ENCODE data around the gene FAM53B.

The FAM53B gene

GRCh38 chr10:124703372-124703771 lies 40.8 kb downstream of the FAM53B start:
- WGBS, 2 experiments = 95 to 97% methylated on average over 7 of the region's 7 CpGs
- Histone ChIP-seq H3K27ac (ENCODE audit: insufficient read depth, low read depth, low read length, poor library complexity, severe bottlenecking) (no peak overlapping the region), H3K36me3 (ENCODE audit: control insufficient read depth, insufficient read depth, low read length) (peaks cover 3% of the 10 kb centered on the region), H3K27me3 (ENCODE audit: control insufficient read depth, insufficient read depth, low read length, poor library complexity, severe bottlenecking) (no peaks in the 10 kb centered on the region), H3K4me3 (ENCODE audit: insufficient read depth, low read depth, low read length) (no peak overlapping the region), H3K9me3 (ENCODE audit: control insufficient read depth, low read length) (no peaks in the 10 kb centered on the region), H3K4me1 (ENCODE audit: control insufficient read depth, insufficient read depth, low read length) (peaks cover 8% of the 10 kb centered on the region)

- H3K27ac ChIP-seq (ENCODE audit: insufficient read depth, low read depth, low read length, poor library complexity, severe bottlenecking) = no peak overlapping the region
- H3K36me3 ChIP-seq (ENCODE audit: control insufficient read depth, insufficient read depth, low read length) = peaks cover 3% of the 10 kb centered on the region
- H3K9me3 ChIP-seq (ENCODE audit: control insufficient read depth, low read length) = no peaks in the 10 kb centered on the region
- peaks cover 3% of the 10 kb centered on the region for H3K4me1 ChIP-seq (ENCODE audit: control insufficient read depth, insufficient read depth, low read length)
- 95 to 98% methylated on average over 13 of the region's 13 CpGs for WGBS, 2 experiments
- H3K4me3 ChIP-seq (ENCODE audit: insufficient read depth, low read depth, low read length) = no peak overlapping the region
- H3K27me3 ChIP-seq (ENCODE audit: control insufficient read depth, insufficient read depth, low read length, poor library complexity, severe bottlenecking) = no peaks in the 10 kb centered on the region
Observed at GRCh38 chr10:124701881-124702656, 42.1 kb downstream of the FAM53B start.

GRCh38 chr10:124701435-124701834 lies 42.7 kb downstream of the FAM53B start:
- Histone ChIP-seq H3K27me3 (ENCODE audit: control insufficient read depth, insufficient read depth, low read length, poor library complexity, severe bottlenecking) (no peaks in the 10 kb centered on the region), H3K4me1 (ENCODE audit: control insufficient read depth, insufficient read depth, low read length) (no peaks in the 10 kb centered on the region)

GRCh38 chr10:124701038-124701365 lies 43.2 kb downstream of the FAM53B start:
- Histone ChIP-seq H3K4me1 (ENCODE audit: control insufficient read depth, insufficient read depth, low read length) (no peaks in the 10 kb centered on the region), H3K36me3 (ENCODE audit: control insufficient read depth, insufficient read depth, low read length) (peaks cover under 1% of the 10 kb centered on the region), H3K27me3 (ENCODE audit: control insufficient read depth, insufficient read depth, low read length, poor library complexity, severe bottlenecking) (no peaks in the 10 kb centered on the region), H3K27ac (ENCODE audit: insufficient read depth, low read depth, low read length, poor library complexity, severe bottlenecking) (no peak overlapping the region), H3K4me3 (ENCODE audit: insufficient read depth, low read depth, low read length) (no peak overlapping the region), H3K9me3 (ENCODE audit: control insufficient read depth, low read length) (no peaks in the 10 kb centered on the region)
- 97 to 98% methylated on average over 1 of the region's 1 CpG for WGBS, 2 experiments

More at GRCh38 chr10:124701435-124701834, 42.7 kb downstream of the FAM53B start:
- Histone ChIP-seq H3K27ac (ENCODE audit: insufficient read depth, low read depth, low read length, poor library complexity, severe bottlenecking) (no peak overlapping the region), H3K9me3 (ENCODE audit: control insufficient read depth, low read length) (no peaks in the 10 kb centered on the region), H3K36me3 (ENCODE audit: control insufficient read depth, insufficient read depth, low read length) (peaks cover 3% of the 10 kb centered on the region), H3K4me3 (ENCODE audit: insufficient read depth, low read depth, low read length) (no peak overlapping the region)
- WGBS, 2 experiments = 90 to 92% methylated on average over 6 of the region's 6 CpGs

- Histone ChIP-seq H3K4me1 (ENCODE audit: control insufficient read depth, insufficient read depth, low read length) (no peaks in the 10 kb centered on the region), H3K36me3 (ENCODE audit: control insufficient read depth, insufficient read depth, low read length) (no peaks in the 10 kb centered on the region), H3K27me3 (ENCODE audit: control insufficient read depth, insufficient read depth, low read length, poor library complexity, severe bottlenecking) (no peaks in the 10 kb centered on the region), H3K4me3 (ENCODE audit: insufficient read depth, low read depth, low read length) (no peak overlapping the region), H3K27ac (ENCODE audit: insufficient read depth, low read depth, low read length, poor library complexity, severe bottlenecking) (no peak overlapping the region), H3K9me3 (ENCODE audit: control insufficient read depth, low read length) (no peaks in the 10 kb centered on the region)
- 93 to 95% methylated on average over 26 of the region's 26 CpGs for WGBS, 2 experiments
Observed at GRCh38 chr10:124700293-124701037, 43.7 kb downstream of the FAM53B start.

- Histone ChIP-seq H3K9me3 (ENCODE audit: control insufficient read depth, low read length) (no peaks in the 10 kb centered on the region), H3K4me1 (ENCODE audit: control insufficient read depth, insufficient read depth, low read length) (no peaks in the 10 kb centered on the region), H3K27ac (ENCODE audit: insufficient read depth, low read depth, low read length, poor library complexity, severe bottlenecking) (no peak overlapping the region), H3K36me3 (ENCODE audit: control insufficient read depth, insufficient read depth, low read length) (no peaks in the 10 kb centered on the region), H3K4me3 (ENCODE audit: insufficient read depth, low read depth, low read length) (no peak overlapping the region), H3K27me3 (ENCODE audit: control insufficient read depth, insufficient read depth, low read length, poor library complexity, severe bottlenecking) (no peaks in the 10 kb centered on the region)
- 94 to 96% methylated on average over 18 of the region's 18 CpGs for WGBS, 2 experiments
Observed at GRCh38 chr10:124699471-124700292, 44.5 kb downstream of the FAM53B start.

- Histone ChIP-seq H3K4me1 (ENCODE audit: control insufficient read depth, insufficient read depth, low read length) (peaks cover under 1% of the 10 kb centered on the region), H3K9me3 (ENCODE audit: control insufficient read depth, low read length) (no peaks in the 10 kb centered on the region), H3K27ac (ENCODE audit: insufficient read depth, low read depth, low read length, poor library complexity, severe bottlenecking) (no peak overlapping the region), H3K27me3 (ENCODE audit: control insufficient read depth, insufficient read depth, low read length, poor library complexity, severe bottlenecking) (no peaks in the 10 kb centered on the region), H3K4me3 (ENCODE audit: insufficient read depth, low read depth, low read length) (no peak overlapping the region), H3K36me3 (ENCODE audit: control insufficient read depth, insufficient read depth, low read length) (no peaks in the 10 kb centered on the region)
- 94 to 96% methylated on average over 18 of the region's 18 CpGs for WGBS, 2 experiments
Observed at GRCh38 chr10:124698545-124699469, 45.4 kb downstream of the FAM53B start.

GRCh38 chr10:124697837-124698544 lies 46.2 kb downstream of the FAM53B start:
- Histone ChIP-seq H3K27me3 (ENCODE audit: control insufficient read depth, insufficient read depth, low read length, poor library complexity, severe bottlenecking) (no peaks in the 10 kb centered on the region), H3K36me3 (ENCODE audit: control insufficient read depth, insufficient read depth, low read length) (no peaks in the 10 kb centered on the region), H3K4me1 (ENCODE audit: control insufficient read depth, insufficient read depth, low read length) (peaks cover 8% of the 10 kb centered on the region), H3K4me3 (ENCODE audit: insufficient read depth, low read depth, low read length) (no peak overlapping the region), H3K27ac (ENCODE audit: insufficient read depth, low read depth, low read length, poor library complexity, severe bottlenecking) (no peak overlapping the region), H3K9me3 (ENCODE audit: control insufficient read depth, low read length) (no peaks in the 10 kb centered on the region)
- WGBS, 2 experiments = 92% methylated on average over 13 of the region's 13 CpGs

GRCh38 chr10:124697443-124697836 lies 46.7 kb downstream of the FAM53B start:
- no peak overlapping the region for H3K27ac ChIP-seq (ENCODE audit: insufficient read depth, low read depth, low read length, poor library complexity, severe bottlenecking)
- no peaks in the 10 kb centered on the region for H3K9me3 ChIP-seq (ENCODE audit: control insufficient read depth, low read length)
- H3K36me3 ChIP-seq (ENCODE audit: control insufficient read depth, insufficient read depth, low read length) = no peaks in the 10 kb centered on the region
- H3K27me3 ChIP-seq (ENCODE audit: control insufficient read depth, insufficient read depth, low read length, poor library complexity, severe bottlenecking) = no peaks in the 10 kb centered on the region
- H3K4me1 ChIP-seq (ENCODE audit: control insufficient read depth, insufficient read depth, low read length) = peaks cover 11% of the 10 kb centered on the region
- WGBS, 2 experiments = 97 to 98% methylated on average over 8 of the region's 8 CpGs
- H3K4me3 ChIP-seq (ENCODE audit: insufficient read depth, low read depth, low read length) = no peak overlapping the region

Measured in ectodermal cell (in vitro differentiated cells).